HG03565 (cell line): Measurements from ENCODE around the gene UBE2D3.

Source experiments
- ATAC-seq: cut with Tn5 transposase; IDR thresholded peaks from one replicate; pipeline ENCODE4 v1.9.1; 2021; ENCODE audit warnings: mild to moderate bottlenecking, moderate library complexity; ENCODE audit not compliant: unreplicated experiment

UBE2D3 gene

GRCh38 chr4:102792361-102792936 is 34.9 kb downstream of the UBE2D3 start:
- no peak for ATAC-seq

GRCh38 chr4:102791318-102791835 is 36.0 kb downstream of the UBE2D3 start:
- ATAC-seq: no peak

DNA sequence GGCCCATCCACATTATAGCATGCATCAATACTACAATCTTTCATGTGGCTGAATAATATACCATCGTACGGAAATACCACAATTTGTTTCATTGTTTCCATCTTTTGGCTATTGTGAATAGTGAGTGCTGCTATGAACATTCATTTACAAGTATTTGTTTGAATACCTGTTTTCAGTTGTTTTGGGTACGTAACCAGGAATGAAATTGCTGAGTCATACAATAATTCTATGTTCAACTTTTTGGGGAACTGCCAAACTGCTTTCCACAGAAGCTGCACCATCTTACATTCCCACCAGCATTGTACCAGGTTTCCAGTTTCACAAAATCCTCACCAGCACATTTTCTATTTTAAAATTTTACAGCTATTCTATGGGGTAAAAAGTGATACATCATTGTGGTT is 38.0 kb downstream of the UBE2D3 start:
- ATAC-seq: no peak

GRCh38 chr4:102787944-102788343 is 39.4 kb downstream of the UBE2D3 start:
- no peak for ATAC-seq

DNA sequence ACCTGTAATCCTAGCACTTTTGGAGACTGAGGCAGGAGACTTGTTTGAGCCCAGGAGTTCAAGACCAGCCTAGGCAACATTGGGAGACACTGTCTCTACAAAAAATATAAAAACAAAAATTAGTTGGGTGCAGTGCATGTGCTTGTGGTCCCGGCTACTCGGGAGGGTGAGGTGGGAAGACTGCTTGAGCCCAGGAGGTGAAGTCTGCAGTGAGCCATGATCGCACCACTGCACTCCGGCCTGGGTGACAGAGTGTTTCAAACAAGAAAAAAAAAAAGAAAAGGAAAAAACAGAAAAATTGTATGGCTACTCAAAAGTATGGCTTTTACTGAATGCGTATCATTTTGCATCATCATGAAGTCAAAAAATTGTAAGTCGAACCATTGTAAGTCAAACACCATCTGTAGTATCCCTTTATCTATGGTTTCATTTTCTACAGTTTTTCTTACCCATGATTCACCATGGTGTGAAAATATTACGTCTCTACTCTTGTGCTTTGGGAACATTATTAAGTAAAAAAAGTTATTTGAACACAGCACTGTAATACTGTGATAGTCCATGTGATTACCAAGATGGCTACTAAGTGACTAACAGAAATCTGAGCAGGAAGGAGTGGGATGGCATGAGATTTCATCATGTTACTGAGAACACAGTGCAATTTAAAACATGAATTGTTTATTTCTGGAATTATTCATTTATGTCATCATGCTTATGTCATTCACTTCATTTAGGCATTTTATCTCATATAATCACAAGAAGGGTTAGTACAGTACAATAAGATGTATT is 40.1 kb downstream of the UBE2D3 start:
- ATAC-seq: no peak

GRCh38 chr4:102786279-102786678 is 41.1 kb downstream of the UBE2D3 start:
- ATAC-seq: no peak

DNA sequence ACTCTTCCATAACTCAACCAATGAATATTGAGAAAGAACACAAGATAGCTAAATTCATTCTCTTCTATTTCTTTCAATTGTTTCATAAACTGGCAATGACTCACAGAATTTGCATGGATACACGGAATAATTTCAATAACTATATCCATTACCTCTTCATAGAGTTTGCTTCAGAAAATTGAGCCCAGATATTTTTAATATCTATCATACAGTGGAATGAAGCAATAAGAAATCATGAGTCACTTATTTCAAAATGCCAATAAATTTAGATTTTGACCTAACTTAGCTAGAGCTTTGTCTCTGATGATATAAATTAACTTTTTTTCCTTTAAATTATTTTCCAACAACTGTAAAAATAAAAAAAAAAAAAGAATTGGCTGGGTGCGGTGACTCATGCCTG is 44.3 kb downstream of the UBE2D3 start:
- no peak for ATAC-seq

DNA sequence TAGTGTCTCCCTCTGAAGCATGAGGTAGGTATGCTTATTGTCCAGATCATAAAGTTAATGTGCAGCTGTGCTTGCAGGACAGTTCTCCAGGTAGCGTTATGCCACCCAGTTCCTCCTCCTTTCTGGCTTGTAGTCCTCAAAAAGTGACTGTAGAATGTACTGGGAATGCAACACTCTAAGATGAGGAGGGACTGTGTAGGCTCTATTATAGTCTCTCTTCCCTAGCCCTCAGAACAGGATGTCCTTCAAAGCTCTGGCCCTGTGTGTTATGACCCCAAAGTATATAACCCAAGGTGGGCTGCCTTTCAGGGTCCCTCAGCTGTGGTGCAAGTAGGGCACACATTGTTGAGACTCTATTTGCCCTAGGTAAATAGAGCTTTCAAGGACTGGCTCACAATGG is 45.8 kb downstream of the UBE2D3 start:
- ATAC-seq: no peak

DNA sequence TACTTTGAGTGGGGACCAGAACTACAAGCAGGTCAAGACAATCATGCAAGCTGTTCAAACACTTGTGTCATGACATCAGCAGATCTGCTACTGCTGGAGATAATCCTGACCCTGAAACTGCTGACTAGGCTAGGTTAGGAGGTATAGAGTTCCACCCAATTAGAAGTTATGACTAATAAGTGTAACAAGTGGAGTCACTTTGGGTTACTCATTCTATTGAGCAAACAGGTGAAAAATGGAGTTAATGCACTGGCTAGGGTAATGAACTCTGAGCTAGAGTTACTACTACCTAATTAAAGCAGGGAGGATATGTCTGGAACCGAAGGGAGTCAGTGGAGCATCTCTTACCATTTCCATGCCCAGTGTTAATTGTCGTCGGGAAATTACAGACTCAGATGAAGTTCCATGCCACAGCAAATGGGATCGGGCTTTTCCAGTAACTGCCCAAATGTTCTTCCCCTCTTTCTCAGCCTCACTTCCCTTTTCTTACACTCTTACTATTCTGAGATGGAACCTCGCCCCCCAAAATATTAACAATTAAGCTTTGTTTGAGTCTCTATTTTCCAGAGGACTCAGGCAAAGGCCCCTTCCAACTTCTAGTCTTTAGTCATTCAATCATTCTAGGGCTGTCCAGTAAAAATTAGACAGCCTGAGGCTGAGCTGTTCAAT is 46.7 kb downstream of the UBE2D3 start:
- no peak for ATAC-seq

GRCh38 chr4:102779204-102779603 is 48.1 kb downstream of the UBE2D3 start:
- ATAC-seq: no peak

DNA sequence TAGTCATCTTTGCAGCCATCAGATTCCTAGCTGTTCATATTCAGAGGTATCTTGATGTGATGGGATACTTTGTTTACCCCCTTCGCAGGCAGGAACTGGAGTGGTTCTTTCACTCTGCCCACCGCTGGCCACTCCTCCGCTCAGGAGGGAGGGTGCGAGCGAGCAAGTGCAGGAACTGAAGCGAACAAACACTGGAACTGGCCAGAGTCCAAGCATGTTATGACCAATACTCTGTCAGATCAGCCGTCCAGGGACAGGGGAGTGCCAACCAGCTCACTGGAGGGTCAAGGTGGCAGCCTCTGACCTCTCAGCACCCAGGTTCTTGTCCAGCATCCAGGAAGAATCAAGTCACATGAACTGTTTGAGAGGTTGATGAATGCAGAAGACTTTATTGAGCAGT is 48.6 kb downstream of the UBE2D3 start:
- ATAC-seq: no peak

GRCh38 chr4:102775805-102776204 is 51.5 kb downstream of the UBE2D3 start:
- no peak for ATAC-seq

DNA sequence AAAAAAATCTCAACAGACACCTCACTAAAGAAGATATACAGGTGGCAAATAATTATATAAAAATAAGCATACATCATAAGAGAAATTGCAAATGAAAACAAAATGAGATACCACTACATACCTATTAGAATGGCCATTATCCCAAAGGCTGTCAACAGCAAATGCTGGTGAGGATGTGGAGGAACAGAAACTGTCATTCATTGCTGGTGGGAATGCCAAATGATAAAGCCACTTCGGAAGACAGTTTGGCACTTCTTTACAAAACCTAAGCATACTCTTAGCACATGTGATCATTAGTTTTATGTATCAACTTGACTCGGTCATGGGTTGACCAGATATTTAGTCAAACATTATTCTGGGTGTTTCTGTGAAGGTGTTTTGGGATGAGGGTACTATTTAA is 53.1 kb downstream of the UBE2D3 start:
- no peak for ATAC-seq

DNA sequence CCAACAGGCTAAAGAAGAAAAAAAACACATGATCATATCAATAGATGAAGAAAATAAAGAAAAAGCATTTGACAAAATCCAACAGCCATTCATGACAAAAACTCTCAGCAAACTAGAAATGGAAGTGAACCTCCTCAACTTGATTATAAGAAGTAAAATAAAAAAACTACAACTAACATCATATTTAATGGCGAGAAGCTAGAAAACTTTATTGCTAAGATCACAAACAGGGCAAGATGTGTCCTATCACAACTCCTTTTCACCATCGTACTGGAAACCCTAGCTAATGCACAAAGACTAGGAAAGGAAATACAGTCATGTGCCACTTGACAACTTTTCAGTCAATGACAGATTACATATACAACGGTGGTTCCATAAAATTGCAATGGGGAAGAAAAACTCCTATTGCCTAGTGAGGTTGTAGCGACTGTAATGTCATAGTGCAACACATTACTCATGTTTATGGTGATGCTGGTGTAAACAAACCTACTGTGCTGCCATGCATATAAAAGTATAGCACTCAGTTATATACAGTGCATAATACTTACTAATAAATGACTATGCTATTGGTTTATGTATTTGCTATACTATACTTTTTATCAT is 54.5 kb downstream of the UBE2D3 start:
- no peak for ATAC-seq

DNA sequence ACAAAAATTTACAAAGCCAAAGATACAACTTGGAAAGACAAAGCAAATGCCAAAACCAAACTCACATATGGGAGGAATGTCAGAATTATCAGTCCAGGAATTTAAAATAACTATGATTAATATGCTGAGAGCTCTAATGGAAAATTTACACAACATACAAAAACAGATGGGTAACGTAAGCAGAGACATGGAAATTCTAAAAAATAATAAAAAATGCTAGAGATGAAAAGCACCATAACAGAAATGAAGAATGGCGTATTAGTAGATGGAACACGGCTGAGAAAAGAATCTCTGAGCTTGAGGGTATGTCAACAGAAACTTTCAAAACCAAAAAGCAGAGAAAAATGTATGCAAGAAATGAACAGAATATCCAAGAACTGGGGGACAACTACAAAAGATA is 62.5 kb downstream of the UBE2D3 start:
- ATAC-seq: no peak

GRCh38 chr4:102761906-102762305 is 65.4 kb downstream of the UBE2D3 start:
- no peak for ATAC-seq

GRCh38 chr4:102761296-102761701 is 66.1 kb downstream of the UBE2D3 start:
- ATAC-seq: peak; percentile 2

DNA sequence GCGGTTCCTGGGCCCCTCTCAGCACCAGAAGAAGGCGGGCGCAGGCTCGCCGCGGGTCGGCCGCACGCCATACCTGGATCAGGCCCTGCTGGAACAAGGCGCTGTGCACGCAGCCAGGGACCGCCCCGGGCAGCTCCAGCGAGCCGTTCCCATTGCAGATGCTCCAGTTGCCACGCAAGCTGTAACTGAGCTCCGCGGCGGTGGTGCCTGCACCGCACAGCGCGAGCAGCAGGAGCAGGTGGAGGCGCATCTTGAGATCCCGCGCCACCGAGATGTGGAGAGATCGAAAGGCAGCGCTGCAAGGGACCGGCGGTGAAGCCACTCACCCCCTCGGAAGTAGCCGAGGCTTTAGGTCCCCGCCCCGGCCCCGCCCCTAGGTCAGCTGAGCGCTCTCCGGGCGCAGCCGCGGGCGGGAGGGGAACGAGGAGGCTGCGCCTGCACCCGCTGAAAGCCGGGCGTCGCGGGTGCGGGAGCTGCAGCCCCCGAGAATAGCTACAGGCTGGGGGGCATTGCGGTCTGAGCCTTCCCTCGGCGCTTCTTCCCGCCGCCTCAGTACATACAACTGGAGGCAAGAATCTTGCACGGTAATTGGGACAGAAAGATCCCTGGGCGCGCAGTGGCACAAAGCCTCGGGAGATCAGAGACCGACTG is 66.6 kb downstream of the UBE2D3 start, which contains the start of gene MANBA:
MANBA (minus strand) TSS at position 324 of the 651 bp plus-strand sequence; CDS start at position 250, 74 bp downstream.
- peak; percentile 76 for ATAC-seq

GRCh38 chr4:102759831-102760644 is 67.3 kb downstream of the UBE2D3 start:
- ATAC-seq: peak; percentile 56
